HEK293T (cell line): Measurements from ENCODE around the gene LRMDA.

Experiments
- CTCF ChIA-PET: fragments of 350-600 bp; formaldehyde crosslinking; extraction: SDS; loops from one replicate; lab custom pipeline; 2021; ENCODE audit warnings: antibody characterized with exemption, inconsistent platforms; lab: Yijun Ruan, JAX
- POLR2A ChIA-PET: fragments of 350-600 bp; formaldehyde crosslinking; extraction: SDS; loops from one replicate; lab custom pipeline; 2020; ENCODE audit warnings: antibody characterized with exemption, inconsistent platforms; lab: Yijun Ruan, JAX
- DNase-seq: peaks from one replicate; pipeline ENCODE4 v3.0.0; 2012; ENCODE audit warnings: mixed read lengths; ENCODE audit errors: extremely low spot score
- ARNT ChIP-seq: fragments of 450-650 bp; IDR thresholded peaks from 2 replicates; pipeline ENCODE4 v1.6.1; 2017; ENCODE audit warnings: mild to moderate bottlenecking
- BHLHE40 ChIP-seq: fragments of 450-650 bp; IDR thresholded peaks from 2 replicates; pipeline ENCODE4 v1.6.1; 2016; ENCODE audit warnings: mild to moderate bottlenecking, moderate library complexity, borderline replicate concordance
- CTBP1 ChIP-seq: fragments of 450-650 bp; IDR thresholded peaks from 2 replicates; pipeline ENCODE4 v1.6.1; 2016; ENCODE audit warnings: borderline replicate concordance
- ELF4 ChIP-seq: fragments of 450-650 bp; IDR thresholded peaks from 2 replicates; pipeline ENCODE4 v1.6.1; 2017; ENCODE audit warnings: antibody characterized with exemption
- FOXA1 ChIP-seq: fragments of 450-650 bp; IDR thresholded peaks from 2 replicates; pipeline ENCODE4 v1.6.1; 2016; ENCODE audit warnings: mild to moderate bottlenecking
- FOXK2 ChIP-seq: fragments of 450-650 bp; IDR thresholded peaks from 2 replicates; pipeline ENCODE4 v1.6.1; 2016; ENCODE audit warnings: mild to moderate bottlenecking
- FOXM1 ChIP-seq: fragments of 450-650 bp; IDR thresholded peaks from 2 replicates; pipeline ENCODE4 v1.6.1; 2017; ENCODE audit warnings: mild to moderate bottlenecking, borderline replicate concordance
- HDGF ChIP-seq: fragments of 450-650 bp; IDR thresholded peaks from 2 replicates; pipeline ENCODE4 v1.6.1; 2017; ENCODE audit warnings: antibody characterized with exemption, borderline replicate concordance
- L3MBTL2 ChIP-seq: fragments of 450-650 bp; conservative IDR thresholded peaks from 2 replicates; pipeline ENCODE4 v1.6.1; 2016; ENCODE audit warnings: mild to moderate bottlenecking
- LEF1 ChIP-seq: fragments of 450-650 bp; IDR thresholded peaks from 2 replicates; pipeline ENCODE4 v1.6.1; 2017; ENCODE audit warnings: mild to moderate bottlenecking, borderline replicate concordance
- NFRKB ChIP-seq: fragments of 450-650 bp; IDR thresholded peaks from 2 replicates; pipeline ENCODE4 v1.6.1; 2016; ENCODE audit warnings: mild to moderate bottlenecking, moderate library complexity
- PKNOX1 ChIP-seq: fragments of 450-650 bp; IDR thresholded peaks from 2 replicates; pipeline ENCODE4 v1.6.1; 2016
- SP1 ChIP-seq: fragments of 450-650 bp; IDR thresholded peaks from 2 replicates; pipeline ENCODE4 v1.6.1; 2017
- SUZ12 ChIP-seq: fragments of 450-650 bp; IDR thresholded peaks from 2 replicates; pipeline ENCODE4 v1.6.1; 2016; ENCODE audit warnings: mild to moderate bottlenecking
- TARDBP ChIP-seq: fragments of 450-650 bp; IDR thresholded peaks from 2 replicates; pipeline ENCODE4 v1.6.1; 2016
- ZNF384 ChIP-seq: fragments of 450-650 bp; IDR thresholded peaks from 2 replicates; pipeline ENCODE4 v1.6.1; 2016

LRMDA gene

GRCh38 chr10:75693489-75693888 lies 262.1 kb downstream of the LRMDA start:
- DNase-seq, result no peak
- TF ChIP-seq NFRKB (no peak), FOXM1 (no peak), PKNOX1 (no peak), L3MBTL2 (no peak), SUZ12 (no peak), CTBP1 (no peak), LEF1 (no peak), FOXA1 (no peak), ARNT (no peak), ELF4 (no peak), ZNF384 (no peak), FOXK2 (no peak), HDGF (no peak), BHLHE40 (no peak), SP1 (no peak), TARDBP (no peak)
- ChIA-PET POLR2A (no interaction called here), CTCF (no interaction called here)

GRCh38 chr10:75694269-75694668 lies 262.8 kb downstream of the LRMDA start:
- CTCF ChIA-PET, result no interaction called here
- no peak for DNase-seq
- POLR2A ChIA-PET, result no interaction called here
- no peak for TF ChIP-seq FOXA1
- no peak for TF ChIP-seq SUZ12
- no peak for TF ChIP-seq HDGF
- no peak for TF ChIP-seq PKNOX1
- TF ChIP-seq L3MBTL2, result no peak
- TF ChIP-seq BHLHE40, result no peak
- no peak for TF ChIP-seq ELF4

- ChIA-PET POLR2A (no interaction called here), CTCF (interaction anchor here (0.6 kb wide), 1 partner anchor 220 kb away, joined by 3 read pairs; no protein-coding TSS in a partner anchor)
- TF ChIP-seq ELF4 (no peak), ZNF384 (no peak), ARNT (no peak), SP1 (no peak), BHLHE40 (no peak), TARDBP (no peak), FOXA1 (no peak)
- no peak for DNase-seq
Measured at GRCh38 chr10:75694790-75695189, 263.4 kb downstream of the LRMDA start.

GRCh38 chr10:75695994-75696393 lies 264.6 kb downstream of the LRMDA start:
- POLR2A ChIA-PET, result no interaction called here
- DNase-seq, result no peak
- CTCF ChIA-PET, result no interaction called here
- no peak for TF ChIP-seq FOXK2
- TF ChIP-seq ARNT, result no peak
- no peak for TF ChIP-seq ELF4
- no peak for TF ChIP-seq NFRKB
- TF ChIP-seq ZNF384, result no peak

GRCh38 chr10:75696536-75696935 lies 265.1 kb downstream of the LRMDA start:
- no peak for DNase-seq
- ChIA-PET POLR2A (no interaction called here), CTCF (no interaction called here)
- TF ChIP-seq ARNT, result no peak
- no peak for TF ChIP-seq FOXK2
- TF ChIP-seq FOXA1, result no peak
- TF ChIP-seq HDGF, result no peak
- no peak for TF ChIP-seq FOXM1
- TF ChIP-seq SUZ12, result no peak
- no peak for TF ChIP-seq NFRKB
- no peak for TF ChIP-seq L3MBTL2
- TF ChIP-seq LEF1, result no peak
- TF ChIP-seq BHLHE40, result no peak
- TF ChIP-seq TARDBP, result no peak
- TF ChIP-seq ELF4, result no peak
- TF ChIP-seq CTBP1, result no peak
- no peak for TF ChIP-seq ZNF384
- TF ChIP-seq SP1, result no peak
- no peak for TF ChIP-seq PKNOX1

GRCh38 chr10:75703191-75703854 lies 271.9 kb downstream of the LRMDA start:
- TF ChIP-seq HDGF (no peak), SUZ12 (no peak), LEF1 (peak; percentile 94), FOXK2 (peak; percentile 80), FOXM1 (peak; percentile 48; the same call in 1 of the 2 replicates), BHLHE40 (no peak), ARNT (peak; percentile 93), PKNOX1 (peak; percentile 97), TARDBP (peak; percentile 46; the same call in 1 of the 2 replicates), CTBP1 (peak; percentile 98)
- ChIA-PET POLR2A (no interaction called here), CTCF (no interaction called here)
- DNase-seq, result peak; percentile 35
